Progenitor cell of endocrine pancreas (in vitro differentiated cells): Measurements from ENCODE around the gene NELFA. TPM values are rescaled to one million over a fixed set of nuclear protein-coding genes. Genes with fewer than 3 reads are reported as not detected.

Experiments
- DNase-seq: peaks from one replicate; pipeline ENCODE4 v3.0.0; 2021; ENCODE audit warnings: low spot score; ENCODE audit not compliant: unreplicated experiment
- H3K27ac Mint-ChIP-seq: 2 replicates; pipeline ENCODE4 v1.8.0; 2021; ENCODE audit warnings: mild to moderate bottlenecking, moderate library complexity, mixed read lengths
- H3K27me3 Mint-ChIP-seq: 2 replicates; pipeline ENCODE4 v1.8.0; 2021; ENCODE audit warnings: mixed read lengths
- H3K36me3 Mint-ChIP-seq: 2 replicates; pipeline ENCODE4 v1.8.0; 2022; ENCODE audit warnings: mixed read lengths; ENCODE audit not compliant: insufficient read depth
- H3K4me1 Mint-ChIP-seq: 2 replicates; pipeline ENCODE4 v1.8.0; 2021; ENCODE audit warnings: low read depth, mixed read lengths
- H3K4me3 Mint-ChIP-seq: 2 replicates; pipeline ENCODE4 v1.8.0; 2021; ENCODE audit warnings: low read depth, mild to moderate bottlenecking, moderate library complexity, mixed read lengths
- H3K9me3 Mint-ChIP-seq: 2 replicates; pipeline ENCODE4 v1.8.0; 2021; ENCODE audit warnings: low read depth, mixed read lengths
- CTCF ChIP-seq: fragments of 200-600 bp; sonication (generic); IDR thresholded peaks from one replicate; pipeline ENCODE4 v1.5.0; 2021; ENCODE audit warnings: antibody characterized with exemption, mild to moderate bottlenecking; ENCODE audit not compliant: unreplicated experiment
- total RNA-seq: library from RNA; stranded (reverse); gene quantifications from 2 replicates; pipeline ENCODE4 v1.2.1, GENCODE V29; 2021

Gene NELFA
- total RNA-seq, 1 donor from 2014 or later = 52.5 TPM

GRCh38 chr4:2049381-2049780, 40.6 kb upstream of the NELFA start:
- Mint-ChIP-seq H3K27me3 (peaks cover 12% of the 10 kb centered on the region), H3K36me3 (peaks cover 7% of the 10 kb centered on the region), H3K4me3 (no peak overlapping the region), H3K4me1 (no peaks in the 10 kb centered on the region), H3K9me3 (no peaks in the 10 kb centered on the region), H3K27ac (no peak overlapping the region)
- no peak for TF ChIP-seq CTCF
- no peak for DNase-seq

GRCh38 chr4:2048831-2049230, 40.1 kb upstream of the NELFA start:
- Mint-ChIP-seq H3K36me3 (peaks cover 5% of the 10 kb centered on the region), H3K4me3 (no peak overlapping the region), H3K9me3 (no peaks in the 10 kb centered on the region), H3K4me1 (no peaks in the 10 kb centered on the region), H3K27ac (no peak overlapping the region), H3K27me3 (peaks cover 9% of the 10 kb centered on the region)
- no peak for DNase-seq
- TF ChIP-seq CTCF = no peak

- H3K9me3 Mint-ChIP-seq = no peaks in the 10 kb centered on the region
- no peak overlapping the region for H3K4me3 Mint-ChIP-seq
- peaks cover 9% of the 10 kb centered on the region for H3K27me3 Mint-ChIP-seq
- DNase-seq = no peak
- no peak for TF ChIP-seq CTCF
- no peak overlapping the region for H3K27ac Mint-ChIP-seq
- no peaks in the 10 kb centered on the region for H3K4me1 Mint-ChIP-seq
- H3K36me3 Mint-ChIP-seq = peaks cover 5% of the 10 kb centered on the region
These were observed 39.2 kb upstream of the NELFA start for GRCh38 chr4:2047781-2048581.

- Mint-ChIP-seq H3K36me3 (peaks cover 5% of the 10 kb centered on the region), H3K4me3 (no peak overlapping the region), H3K9me3 (no peaks in the 10 kb centered on the region), H3K27ac (no peak overlapping the region), H3K27me3 (peaks cover 9% of the 10 kb centered on the region), H3K4me1 (no peaks in the 10 kb centered on the region)
- TF ChIP-seq CTCF = no peak
- DNase-seq = no peak
These were observed 38.4 kb upstream of the NELFA start for GRCh38 chr4:2047031-2047660.

- Mint-ChIP-seq H3K27ac (no peak overlapping the region), H3K4me3 (no peak overlapping the region)
These were observed 37.5 kb upstream of the NELFA start for GRCh38 chr4:2046031-2046961.

More at GRCh38 chr4:2046031-2046961, 37.5 kb upstream of the NELFA start:
- Mint-ChIP-seq H3K36me3 (peaks cover 5% of the 10 kb centered on the region), H3K27me3 (peaks cover 5% of the 10 kb centered on the region), H3K4me1 (no peaks in the 10 kb centered on the region), H3K9me3 (no peaks in the 10 kb centered on the region)
- no peak for TF ChIP-seq CTCF
- no peak for DNase-seq
